Astrocyte of the cerebellum (primary cell): ENCODE data around the gene RPL22.

ENCODE experiments used
- DNase-seq: peaks from one replicate; pipeline ENCODE4 v3.0.0-alpha.2; 2011; ENCODE audit warnings: low read depth
- H3K4me3 ChIP-seq: 2 replicates; pipeline ENCODE4 v1.5.1; 2011; ENCODE audit warnings: mild to moderate bottlenecking, low read depth, low read length, moderate library complexity
- CTCF ChIP-seq: IDR thresholded peaks from 2 replicates; pipeline ENCODE4 v1.5.1; 2012; ENCODE audit warnings: low read length, low read depth, moderate library complexity, mild to moderate bottlenecking; ENCODE audit errors: missing control alignments
- in situ Hi-C: cut with HindIII; loops from 2 replicates; pipeline ENCODE4 v1.10.0; 2017; ENCODE audit warnings: low sequenced_read_pairs

Gene RPL22

DNA sequence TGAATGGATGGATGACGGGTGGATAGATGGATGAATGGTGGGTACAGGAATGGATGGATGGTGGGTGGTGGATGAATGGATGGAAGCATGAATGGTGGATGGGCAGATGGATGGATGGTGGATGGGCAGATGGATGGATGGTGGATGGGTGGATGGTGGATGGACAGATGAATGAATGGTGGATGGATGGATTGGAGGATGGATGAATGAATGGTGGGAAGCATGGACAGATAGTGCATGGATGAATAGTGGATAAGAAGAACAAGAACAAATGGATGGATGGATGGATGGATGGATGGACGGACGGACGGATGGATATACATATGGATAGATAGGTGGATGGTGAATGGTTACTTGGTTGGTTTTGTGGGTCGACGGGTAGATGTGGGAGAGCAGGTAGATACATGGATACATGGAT lies 24.0 kb downstream of the RPL22 start:
- no peak for DNase-seq
- no peak for TF ChIP-seq CTCF
- in situ Hi-C loops: no loop called here
- H3K4me3 ChIP-seq: no peak overlapping the region

- TF ChIP-seq CTCF: no peak
- no peak for DNase-seq
- in situ Hi-C loops: no loop called here
- H3K4me3 ChIP-seq: no peak overlapping the region
These were observed 24.6 kb downstream of the RPL22 start for GRCh38 chr1:6174621-6175410.

DNA sequence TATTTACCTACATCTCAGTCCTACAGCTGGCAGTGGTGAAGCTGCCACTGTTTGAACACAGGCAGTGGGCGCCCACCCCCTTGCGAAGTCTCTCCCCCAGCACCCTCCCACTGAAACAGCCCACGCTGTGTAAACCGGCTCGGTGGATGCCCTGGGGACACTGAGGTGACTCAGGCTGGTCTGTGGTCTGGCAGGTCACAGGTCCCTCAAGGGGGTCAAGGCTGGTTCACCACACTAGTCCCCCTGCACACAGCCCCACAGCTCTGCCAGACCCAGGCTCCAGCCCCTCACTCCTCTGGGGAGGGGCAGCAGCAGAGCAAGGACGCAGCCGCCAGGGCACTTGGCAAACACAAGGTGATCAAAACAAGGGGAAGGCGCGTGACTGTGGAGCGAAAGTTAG lies 26.8 kb downstream of the RPL22 start:
- no peak for TF ChIP-seq CTCF
- no peak for DNase-seq
- H3K4me3 ChIP-seq: no peak overlapping the region
- in situ Hi-C loops: no loop called here

DNA sequence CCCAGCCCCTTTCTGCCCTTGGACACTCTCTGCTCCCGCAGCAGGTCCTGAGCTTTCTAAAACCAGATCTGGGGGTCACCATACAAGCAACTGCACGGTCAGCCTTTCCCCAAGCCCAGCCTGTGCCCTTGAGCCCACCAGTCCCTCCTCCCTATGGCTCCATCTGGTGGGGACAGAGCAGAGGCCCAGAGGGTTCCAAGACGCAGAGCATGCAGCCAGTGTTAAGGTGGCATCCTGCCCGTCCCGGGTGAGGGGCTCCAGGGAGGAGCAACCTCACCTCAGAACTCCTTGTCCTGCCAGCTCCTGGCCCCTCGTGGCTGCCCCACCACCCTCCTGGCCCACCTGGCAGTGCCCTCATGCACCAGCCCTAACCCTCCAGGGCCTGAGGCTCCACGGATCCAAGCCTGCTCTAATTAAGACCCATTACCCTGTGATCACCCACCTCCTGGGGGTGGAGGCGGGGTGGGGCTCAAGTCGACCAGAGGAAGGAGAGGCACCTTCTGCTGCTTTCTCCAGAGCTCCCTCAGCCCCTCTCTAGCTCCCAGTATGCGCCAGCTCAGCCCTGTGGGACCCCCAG lies 27.8 kb downstream of the RPL22 start:
- no peak overlapping the region for H3K4me3 ChIP-seq
- in situ Hi-C loops: no loop called here
- peak; percentile 42 for TF ChIP-seq CTCF
- no peak for DNase-seq

DNA sequence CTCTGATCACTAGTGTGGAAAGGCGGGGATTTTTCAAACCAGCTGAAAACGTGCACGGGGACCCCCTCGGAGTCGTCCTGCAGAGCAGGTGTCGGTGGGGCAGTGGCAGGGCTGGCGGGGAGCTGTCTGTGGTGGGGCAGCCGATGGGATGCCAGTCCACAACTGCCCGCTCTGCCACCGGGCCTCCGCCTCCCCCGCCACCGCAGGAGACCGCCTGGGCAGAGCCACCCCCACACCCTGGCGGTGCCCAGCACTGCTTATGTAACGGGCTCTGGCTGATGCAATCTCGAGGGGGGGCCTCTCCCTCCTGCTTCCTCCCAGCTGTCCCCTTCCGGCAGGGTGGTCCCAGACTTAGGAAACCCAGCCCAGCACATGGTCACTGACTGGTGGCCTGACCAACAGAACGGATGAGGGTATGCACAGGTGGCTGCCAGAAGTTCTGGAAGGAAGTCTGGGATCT lies 28.6 kb downstream of the RPL22 start:
- H3K4me3 ChIP-seq: no peak overlapping the region
- no peak for DNase-seq
- in situ Hi-C loops: no loop called here
- no peak for TF ChIP-seq CTCF

- in situ Hi-C loops: no loop called here
- no peak overlapping the region for H3K4me3 ChIP-seq
- no peak for DNase-seq
- no peak for TF ChIP-seq CTCF
These were observed 29.2 kb downstream of the RPL22 start for GRCh38 chr1:6170116-6170741.
